Hepatocyte (in vitro differentiated cells): ENCODE results near the gene ZBTB25. TPM values are rescaled to one million over a fixed set of nuclear protein-coding genes. Genes with fewer than 3 reads are reported as not detected.

Experiments
- DNase-seq: peaks from one replicate; pipeline ENCODE4 v3.0.0-alpha.2; 2016; ENCODE audit warnings: low spot score
- H2AFZ ChIP-seq: fragments of 200-600 bp; sonication (generic); 2 replicates; pipeline ENCODE4 v1.6.0; 2016; ENCODE audit warnings: antibody characterized with exemption, mild to moderate bottlenecking
- H3K27ac ChIP-seq: fragments of 200-600 bp; sonication (generic); 2 replicates; pipeline ENCODE4 v1.5.1; 2016; ENCODE audit warnings: mild to moderate bottlenecking
- H3K27me3 ChIP-seq: fragments of 200-600 bp; sonication (generic); 2 replicates; pipeline ENCODE4 v1.6.1; 2016
- H3K36me3 ChIP-seq: fragments of 200-600 bp; sonication (generic); replicated peaks from 2 replicates; pipeline ENCODE4 v1.5.1; 2016; ENCODE audit warnings: low read depth; ENCODE audit not compliant: insufficient read depth
- H3K4me1 ChIP-seq: fragments of 200-600 bp; sonication (generic); 2 replicates; pipeline ENCODE4 v1.5.1; 2016; ENCODE audit warnings: mild to moderate bottlenecking, moderate library complexity; ENCODE audit not compliant: insufficient read depth
- H3K4me2 ChIP-seq: fragments of 200-600 bp; sonication (generic); 2 replicates; pipeline ENCODE4 v1.6.0; 2016
- H3K4me3 ChIP-seq: fragments of 200-600 bp; sonication (generic); 2 replicates; pipeline ENCODE4 v1.5.1; 2016; ENCODE audit warnings: mild to moderate bottlenecking
- H3K79me2 ChIP-seq: fragments of 200-600 bp; sonication (generic); 2 replicates; pipeline ENCODE4 v1.6.0; 2017; ENCODE audit warnings: mild to moderate bottlenecking
- H3K9me2 ChIP-seq: fragments of 200-600 bp; sonication (generic); replicated peaks from 2 replicates; pipeline ENCODE4 v1.6.0; 2017; ENCODE audit warnings: mild to moderate bottlenecking; ENCODE audit not compliant: insufficient read depth
- H3K9me3 ChIP-seq: fragments of 200-600 bp; sonication (generic); 2 replicates; pipeline ENCODE4 v1.5.1; 2016; ENCODE audit warnings: low read depth, mild to moderate bottlenecking
- H4K20me1 ChIP-seq: fragments of 200-600 bp; sonication (generic); 2 replicates; pipeline ENCODE4 v1.6.0; 2016; ENCODE audit warnings: mild to moderate bottlenecking; ENCODE audit not compliant: insufficient read depth, poor library complexity, severe bottlenecking
- EZH2 ChIP-seq: fragments of 200-600 bp; sonication (generic); IDR thresholded peaks from 2 replicates; pipeline ENCODE4 v1.6.1; 2016; ENCODE audit warnings: antibody characterized with exemption, mild to moderate bottlenecking, borderline replicate concordance
- EZH2phosphoT487 ChIP-seq: fragments of 200-600 bp; sonication (generic); IDR thresholded peaks from one replicate; pipeline ENCODE4 v1.6.1; 2018; ENCODE audit warnings: antibody characterized with exemption, mild to moderate bottlenecking, low read depth, moderate library complexity; ENCODE audit not compliant: unreplicated experiment, severe bottlenecking
- WGBS: methylation state at CpG from one replicate; pipeline ENCODE4 v1.1.6; 2016; ENCODE audit warnings: low lambda C conversion rate; ENCODE audit errors: missing lambda C conversion rate; 5-methylcytosine and 5-hydroxymethylcytosine counted together
- polyA plus RNA-seq: library from polyadenylated mRNA; unstranded; fragments of >200 nt; fragmentation: Nextera tagmentation; extraction: Ambion mirVana; gene quantifications from 2 replicates; pipeline ENCODE4 v1.2.1, GENCODE V29; 2016
- total RNA-seq: library from RNA; depleted of rRNA; stranded (reverse); fragments of >200 nt; gene quantifications from 2 replicates; pipeline ENCODE4 v1.2.3, GENCODE V29; 2014
- TF ChIP-seq, protein P1 (sequence below): fragments of 200-600 bp; sonication (generic); IDR thresholded peaks from 2 replicates; pipeline ENCODE4 v1.5.1; 2016; ENCODE audit warnings: antibody characterized with exemption, mild to moderate bottlenecking; ENCODE audit not compliant: poor library complexity

The ZBTB25 gene
- total and polyA plus RNA-seq, 2 experiments from 2014 or later, result 7.0 to 8.4 TPM

DNA sequence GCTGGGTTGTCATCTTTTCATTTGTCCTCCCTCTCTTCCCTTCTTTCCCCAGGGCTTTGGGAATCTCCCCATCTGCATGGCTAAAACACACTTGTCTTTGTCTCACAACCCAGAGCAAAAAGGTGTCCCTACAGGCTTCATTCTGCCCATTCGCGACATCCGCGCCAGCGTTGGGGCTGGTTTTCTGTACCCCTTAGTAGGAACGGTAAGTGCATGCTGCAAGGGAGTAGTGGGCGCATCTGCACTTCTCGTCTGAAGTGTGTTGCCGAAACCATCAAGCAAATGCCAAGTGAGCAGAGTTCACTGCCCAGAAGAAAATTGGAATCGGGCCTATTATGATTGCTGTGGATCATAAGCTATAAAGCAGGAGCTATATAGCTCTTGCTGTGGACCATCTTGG, 49.0 kb downstream of the ZBTB25 start:
- no peaks in the 10 kb centered on the region for H3K79me2 ChIP-seq
- DNase-seq, result no peak
- no peak overlapping the region for H3K4me3 ChIP-seq
- H4K20me1 ChIP-seq, result no peaks in the 10 kb centered on the region
- H3K9me3 ChIP-seq, result no peaks in the 10 kb centered on the region
- H3K36me3 ChIP-seq, result no peaks in the 10 kb centered on the region
- no peak overlapping the region for H2AFZ ChIP-seq
- no peak overlapping the region for H3K27ac ChIP-seq
- H3K9me2 ChIP-seq, result no peaks in the 10 kb centered on the region
- H3K4me1 ChIP-seq, result no peaks in the 10 kb centered on the region
- 96% methylated on average over 10 of the region's 10 CpGs for WGBS
- TF ChIP-seq, protein P1, sequence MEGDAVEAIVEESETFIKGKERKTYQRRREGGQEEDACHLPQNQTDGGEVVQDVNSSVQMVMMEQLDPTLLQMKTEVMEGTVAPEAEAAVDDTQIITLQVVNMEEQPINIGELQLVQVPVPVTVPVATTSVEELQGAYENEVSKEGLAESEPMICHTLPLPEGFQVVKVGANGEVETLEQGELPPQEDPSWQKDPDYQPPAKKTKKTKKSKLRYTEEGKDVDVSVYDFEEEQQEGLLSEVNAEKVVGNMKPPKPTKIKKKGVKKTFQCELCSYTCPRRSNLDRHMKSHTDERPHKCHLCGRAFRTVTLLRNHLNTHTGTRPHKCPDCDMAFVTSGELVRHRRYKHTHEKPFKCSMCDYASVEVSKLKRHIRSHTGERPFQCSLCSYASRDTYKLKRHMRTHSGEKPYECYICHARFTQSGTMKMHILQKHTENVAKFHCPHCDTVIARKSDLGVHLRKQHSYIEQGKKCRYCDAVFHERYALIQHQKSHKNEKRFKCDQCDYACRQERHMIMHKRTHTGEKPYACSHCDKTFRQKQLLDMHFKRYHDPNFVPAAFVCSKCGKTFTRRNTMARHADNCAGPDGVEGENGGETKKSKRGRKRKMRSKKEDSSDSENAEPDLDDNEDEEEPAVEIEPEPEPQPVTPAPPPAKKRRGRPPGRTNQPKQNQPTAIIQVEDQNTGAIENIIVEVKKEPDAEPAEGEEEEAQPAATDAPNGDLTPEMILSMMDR, result no peak
- TF ChIP-seq EZH2phosphoT487 (no peak), EZH2 (no peak)
- H3K4me2 ChIP-seq, result no peak overlapping the region
- no peaks in the 10 kb centered on the region for H3K27me3 ChIP-seq

DNA sequence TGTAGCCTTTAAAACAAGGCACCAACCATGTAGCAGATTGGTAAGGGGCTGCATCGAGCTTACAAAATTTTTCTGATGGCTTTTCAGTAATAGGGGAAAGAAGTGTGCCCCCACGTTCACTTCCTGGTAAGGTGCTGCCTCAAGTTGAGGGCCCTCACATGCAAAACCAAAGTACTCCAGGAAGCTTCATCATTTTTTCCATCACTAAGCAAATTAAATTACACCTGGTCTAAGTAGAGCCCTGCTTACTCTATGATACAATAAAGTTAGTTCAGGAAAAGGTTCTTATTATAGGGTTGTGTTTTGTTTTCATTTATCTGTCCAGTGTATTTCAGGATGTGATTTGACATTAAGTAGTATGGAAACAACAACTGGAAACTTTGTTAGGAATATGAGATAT, 53.4 kb downstream of the ZBTB25 start:
- Histone ChIP-seq H3K4me1 (no peaks in the 10 kb centered on the region), H3K4me3 (no peak overlapping the region), H3K4me2 (no peak overlapping the region), H3K27ac (no peak overlapping the region), H3K9me3 (no peaks in the 10 kb centered on the region), H2AFZ (no peak overlapping the region), H3K79me2 (no peaks in the 10 kb centered on the region), H4K20me1 (no peaks in the 10 kb centered on the region), H3K27me3 (no peaks in the 10 kb centered on the region), H3K36me3 (no peaks in the 10 kb centered on the region), H3K9me2 (no peaks in the 10 kb centered on the region)
- no peak for TF ChIP-seq EZH2phosphoT487
- TF ChIP-seq, protein P1, result no peak
- TF ChIP-seq EZH2, result no peak
- WGBS, result 96% methylated on average over 2 of the region's 2 CpGs
- no peak for DNase-seq

DNA sequence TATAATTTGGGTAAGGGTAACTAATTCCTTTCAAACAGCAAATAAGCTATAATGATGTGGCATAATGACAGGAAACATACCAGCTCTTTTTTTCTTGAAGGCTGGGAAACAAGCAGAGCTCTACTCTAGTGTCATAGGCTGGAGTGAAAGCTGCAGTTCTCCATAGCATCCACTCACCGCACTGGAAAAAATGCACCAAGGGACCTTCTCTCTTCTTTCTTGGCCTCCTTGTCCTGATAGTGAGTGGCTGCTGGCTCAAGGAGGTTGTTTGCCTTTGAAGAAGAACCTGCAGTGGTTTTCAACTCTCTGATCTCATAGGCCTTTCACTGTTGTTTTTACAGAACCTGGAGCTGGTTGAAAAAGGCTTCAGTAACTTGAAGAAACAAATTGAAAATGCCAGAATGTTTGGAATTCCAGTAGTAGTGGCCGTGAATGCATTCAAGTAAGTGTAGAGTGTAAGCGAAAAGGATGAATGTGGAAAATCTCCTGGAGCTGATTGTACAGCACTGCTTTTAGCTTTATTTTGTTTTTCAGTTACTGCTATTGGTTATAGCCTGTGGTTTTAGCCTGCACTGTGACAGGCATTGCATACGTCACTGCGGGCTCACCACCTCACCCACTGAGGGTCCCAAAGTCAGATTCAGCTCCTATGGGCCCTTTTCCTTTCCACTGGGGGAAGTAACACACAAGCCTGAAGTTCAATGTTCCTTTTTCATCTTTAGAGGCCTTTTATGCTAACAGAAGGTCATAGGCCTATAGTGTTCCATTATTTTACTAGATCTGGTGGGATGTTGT, 55.6 kb downstream of the ZBTB25 start:
- DNase-seq, result no peak
- Histone ChIP-seq H3K4me3 (no peak overlapping the region), H2AFZ (no peak overlapping the region), H3K27me3 (no peaks in the 10 kb centered on the region), H3K9me3 (no peaks in the 10 kb centered on the region), H3K27ac (no peak overlapping the region), H3K4me2 (no peak overlapping the region), H3K9me2 (no peaks in the 10 kb centered on the region), H4K20me1 (no peaks in the 10 kb centered on the region), H3K4me1 (no peaks in the 10 kb centered on the region), H3K79me2 (no peaks in the 10 kb centered on the region), H3K36me3 (no peaks in the 10 kb centered on the region)
- TF ChIP-seq EZH2phosphoT487 (no peak), EZH2 (no peak)
- TF ChIP-seq, protein P1, result no peak
- WGBS, result 85% methylated on average over 5 of the region's 5 CpGs
